Endothelial cell of hepatic sinusoid (primary cell): ENCODE results near the gene C19orf73.
"Not testable (repeated sequence)": the region's sequence is repeated elsewhere in the genome, so short reads cannot be mapped to it uniquely, and the experiment has no call there.

Experiments used
- in situ Hi-C: cut with HindIII; loops from 2 replicates; pipeline ENCODE4 v1.10.0; 2017; ENCODE audit warnings: low sequenced_read_pairs

The C19orf73 gene

GRCh38 chr19:49104229-49104864 is 14.6 kb downstream of the C19orf73 start:
- in situ Hi-C loops: no loop called here

DNA sequence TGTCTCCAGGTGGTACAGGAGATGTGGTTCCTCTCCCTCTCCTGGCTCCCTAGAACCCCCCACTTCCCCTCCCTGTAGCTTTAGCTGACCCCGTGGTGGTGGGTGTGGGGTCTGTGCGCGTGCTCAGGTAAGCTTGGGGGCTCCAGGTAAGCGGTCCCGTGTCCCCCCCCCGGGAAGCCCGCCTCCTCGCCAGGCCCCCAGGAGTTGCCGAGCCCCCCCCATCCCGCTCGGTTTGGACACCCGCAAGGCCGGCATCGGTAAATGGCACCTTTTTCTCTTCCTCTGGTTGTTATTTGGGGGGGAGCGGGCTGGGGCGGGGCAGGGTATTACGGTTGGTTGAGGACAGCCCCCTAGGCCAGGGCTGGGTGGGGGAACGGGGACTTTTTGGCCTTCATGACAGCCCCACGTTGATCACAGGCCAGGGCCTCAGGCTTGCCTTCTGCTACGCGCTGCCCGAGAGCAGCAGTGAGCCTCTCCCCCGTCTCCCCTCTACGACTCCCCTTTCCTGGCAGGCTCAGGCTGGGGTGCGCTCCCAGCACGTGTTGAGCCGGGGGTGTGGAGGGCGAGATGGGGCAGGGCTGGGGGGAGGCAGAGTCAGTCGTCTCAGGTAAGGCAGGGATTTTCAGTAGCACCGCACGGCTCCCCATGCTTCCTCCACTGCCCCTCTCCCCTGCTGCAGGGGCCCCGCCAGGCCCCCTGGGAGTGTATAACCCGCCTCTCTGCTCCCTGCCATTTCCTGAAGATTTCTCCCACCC is 15.4 kb downstream of the C19orf73 start:
- in situ Hi-C loops: no loop called here

DNA sequence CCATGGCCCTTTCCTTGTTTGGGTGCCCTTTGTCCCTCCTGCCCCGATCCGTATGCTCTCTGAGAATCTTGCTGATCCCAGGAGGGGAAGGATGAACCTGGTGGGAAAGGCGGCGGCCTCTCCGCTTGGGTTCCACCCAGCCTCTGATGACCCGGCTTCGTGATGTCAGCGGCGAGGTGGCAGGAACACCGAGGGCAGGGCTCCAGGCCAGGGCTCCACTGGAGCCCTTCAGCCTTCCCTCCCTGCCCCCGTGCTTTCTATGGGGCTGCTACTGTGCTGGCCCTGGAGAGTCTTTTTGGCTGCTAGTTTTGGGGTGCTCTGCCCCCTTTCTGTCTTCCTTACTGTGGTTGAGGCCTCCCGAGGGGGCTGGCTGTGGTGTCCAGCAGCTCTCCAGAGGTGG is 16.6 kb downstream of the C19orf73 start:
- in situ Hi-C loops: no loop called here

DNA sequence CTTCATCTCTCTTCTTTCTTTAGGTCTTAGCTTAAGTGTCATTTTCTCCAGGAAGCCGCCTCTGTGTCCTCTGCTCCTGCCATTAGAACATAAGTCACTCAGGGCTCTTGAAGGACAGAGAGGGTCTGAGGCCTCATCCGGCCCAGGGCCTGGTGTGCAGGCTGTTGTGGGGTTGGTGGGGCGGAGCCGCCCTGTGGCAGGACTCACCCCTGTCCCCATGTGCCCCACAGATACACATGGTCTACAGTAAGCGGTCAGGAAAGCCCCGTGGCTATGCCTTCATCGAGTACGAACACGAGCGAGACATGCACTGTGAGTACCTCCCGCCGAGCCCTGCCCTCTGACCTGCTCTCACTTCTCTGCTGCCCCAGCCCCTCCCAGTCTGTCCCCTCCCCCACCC is 17.8 kb downstream of the C19orf73 start:
- in situ Hi-C loops: no loop called here

DNA sequence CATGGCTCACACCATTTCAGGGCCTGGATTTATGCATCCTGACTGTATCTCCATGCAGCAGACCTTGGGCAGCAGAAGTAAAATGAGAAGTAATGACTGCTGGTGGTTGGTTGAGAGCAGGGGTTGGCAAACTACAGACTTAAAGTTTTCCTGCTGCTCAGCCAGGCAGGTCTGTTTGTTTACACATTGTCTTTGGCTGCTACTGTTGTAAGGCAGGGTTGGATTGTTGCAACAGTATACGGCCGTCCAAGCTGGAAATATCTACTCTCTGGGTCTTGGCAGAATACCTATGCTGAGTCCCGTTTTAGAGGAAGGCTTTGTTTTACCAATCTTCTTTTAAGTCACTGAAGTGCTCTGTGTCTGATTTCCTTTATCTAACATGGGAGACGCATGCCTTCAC is 20.1 kb downstream of the C19orf73 start:
- in situ Hi-C loops: no loop called here

DNA sequence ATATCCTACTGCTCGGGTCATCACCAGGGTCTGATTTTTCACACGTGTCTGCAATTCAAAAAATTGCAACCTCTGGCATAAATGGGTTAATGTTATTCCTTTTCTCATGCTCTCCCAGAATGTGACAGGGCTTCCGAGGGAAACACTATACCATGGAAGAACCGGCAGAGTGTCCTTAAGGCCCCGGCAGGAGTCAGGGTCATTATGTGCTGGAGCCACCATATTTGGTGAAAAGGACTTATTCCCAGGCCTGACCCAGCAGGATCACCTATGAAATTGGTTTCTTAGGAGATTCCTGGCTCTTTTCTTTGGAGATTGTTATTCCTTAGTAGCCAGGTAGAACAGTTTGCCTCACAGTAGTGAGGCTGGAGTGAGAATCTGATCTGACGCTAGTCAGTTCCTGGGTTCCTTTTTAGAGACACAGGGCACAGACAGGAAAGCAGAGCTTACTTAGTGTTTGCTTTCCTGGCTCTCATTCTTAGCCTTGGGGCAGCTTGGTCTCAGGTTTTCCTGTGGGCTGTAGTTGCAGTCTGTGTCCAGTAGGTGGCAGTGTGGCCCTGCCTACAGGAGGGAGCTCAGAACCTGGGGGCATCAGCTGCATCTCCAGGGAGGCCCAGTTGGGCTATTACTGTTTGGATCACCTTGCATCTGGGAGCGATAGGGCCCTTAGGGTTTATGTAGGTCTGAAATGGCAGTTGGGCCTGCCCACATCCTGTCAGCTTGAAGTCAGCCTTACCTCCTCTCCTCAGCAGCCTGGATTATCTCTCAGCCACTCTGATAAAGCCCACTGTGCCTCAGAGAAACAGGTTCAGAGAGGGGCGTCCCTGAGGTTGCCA is 21.3 kb downstream of the C19orf73 start:
- in situ Hi-C loops: no loop called here

GRCh38 chr19:49094505-49095482 is 24.1 kb downstream of the C19orf73 start:
- in situ Hi-C loops: no loop called here

DNA sequence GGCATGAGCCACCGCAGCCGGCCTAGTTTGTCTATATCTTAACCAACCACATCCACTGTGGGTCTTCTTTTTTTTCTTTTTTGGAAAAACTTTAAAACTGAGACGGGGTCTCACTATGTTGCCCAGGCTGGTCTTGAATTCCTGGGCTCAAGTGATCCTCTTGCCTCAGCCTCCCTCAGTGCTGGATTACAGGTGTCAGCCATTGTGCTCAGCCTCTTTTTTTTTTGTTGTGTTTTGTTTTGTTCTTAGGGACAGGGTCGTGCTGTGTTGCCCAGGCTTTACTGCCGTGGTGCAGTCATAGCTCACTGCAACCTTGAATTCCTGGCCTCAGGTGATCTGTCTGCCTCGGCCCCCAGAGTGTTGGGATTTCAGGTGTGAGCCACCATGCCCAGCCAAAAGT is 26.3 kb downstream of the C19orf73 start:
- in situ Hi-C loops: no loop called here

- in situ Hi-C loops: no loop called here
These were observed 27.4 kb downstream of the C19orf73 start for GRCh38 chr19:49091391-49092038.

DNA sequence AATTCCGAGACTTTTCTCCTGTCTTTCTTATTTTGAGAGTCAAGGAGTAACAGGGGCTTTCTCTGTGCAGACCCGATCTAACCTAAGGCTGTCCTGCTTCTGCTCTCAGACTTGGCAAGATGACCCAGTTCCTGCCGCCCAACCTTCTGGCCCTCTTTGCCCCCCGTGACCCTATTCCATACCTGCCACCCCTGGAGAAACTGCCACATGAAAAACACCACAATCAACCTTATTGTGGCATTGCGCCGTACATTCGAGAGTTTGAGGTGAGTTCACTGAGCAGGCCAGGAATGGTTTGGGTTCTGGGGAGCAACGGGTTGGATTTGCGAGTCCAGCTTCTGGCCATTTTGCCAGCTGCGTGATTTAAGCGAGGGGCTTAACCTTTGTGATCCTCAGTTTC is 32.6 kb downstream of the C19orf73 start:
- in situ Hi-C loops: no loop called here

DNA sequence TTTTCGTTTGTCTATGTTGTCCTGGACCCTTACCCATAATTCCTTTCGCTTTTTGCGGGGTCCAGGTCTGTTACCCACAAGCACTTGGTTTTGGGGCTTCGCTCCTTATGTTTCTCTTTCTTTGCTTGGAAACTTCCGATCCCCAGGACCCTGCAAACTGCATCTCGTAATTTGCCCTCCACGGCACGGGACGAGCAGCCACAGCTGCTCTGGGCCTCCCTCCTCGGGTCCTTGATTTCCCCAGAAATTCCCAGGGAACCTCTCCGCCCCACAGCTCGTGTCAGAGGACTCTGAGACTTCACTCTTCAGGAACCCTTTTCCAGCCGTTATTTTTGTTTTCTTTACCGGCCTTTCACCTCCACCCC is 33.1 kb downstream of the C19orf73 start:
- in situ Hi-C loops: no loop called here

- in situ Hi-C loops: no loop called here
These were observed 33.7 kb downstream of the C19orf73 start, which contains the start of gene SNRNP70 for GRCh38 chr19:49085020-49085867. SNRNP70 (plus strand) TSS chr19:49085451; CDS start chr19:49086415, 964 bp downstream.

DNA sequence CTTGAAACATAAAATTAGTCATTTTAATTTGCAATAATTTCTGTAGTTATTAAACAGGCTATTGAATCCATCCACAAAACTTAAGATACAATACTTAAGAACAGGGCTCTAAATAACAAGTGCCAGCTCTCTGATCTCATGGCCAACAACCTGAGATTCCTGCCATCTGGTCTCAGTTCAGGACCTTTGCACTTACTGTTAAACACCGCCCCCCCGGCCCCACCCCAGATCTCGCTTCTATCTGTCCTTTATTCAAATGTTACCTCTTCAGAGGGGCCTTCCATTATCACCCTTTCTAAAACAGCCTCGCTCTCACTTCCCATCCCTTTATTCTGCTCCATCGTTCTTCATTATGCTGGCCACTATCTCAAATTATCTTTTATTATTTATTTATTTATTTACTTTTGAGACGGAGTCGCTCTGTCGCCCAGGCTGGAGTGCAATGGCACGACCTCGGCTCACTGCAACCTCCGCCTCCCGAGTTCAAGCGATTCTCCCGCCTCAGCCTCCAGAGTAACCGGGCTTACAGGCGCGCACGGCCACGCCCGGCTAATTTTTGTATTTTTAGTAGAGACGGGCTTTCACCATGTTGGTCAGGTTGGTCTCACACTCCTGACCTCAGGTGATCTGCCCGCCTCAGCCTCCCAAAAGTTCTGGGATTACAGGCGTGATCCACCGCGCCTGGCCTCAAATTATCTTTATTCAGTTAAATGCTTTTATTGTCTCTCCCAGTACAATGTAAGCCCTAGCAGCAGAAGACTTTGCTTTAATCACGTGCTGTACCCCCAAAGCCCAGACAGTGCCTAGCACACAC is 34.5 kb downstream of the C19orf73 start:
- in situ Hi-C loops: loop anchor here (5.0 kb wide), 1 partner anchor 108 kb away; no protein-coding TSS in a partner anchor

GRCh38 chr19:49081273-49081672 is 37.7 kb downstream of the C19orf73 start:
- in situ Hi-C loops: loop anchor here (5.0 kb wide), 1 partner anchor 111 kb away; no protein-coding TSS in a partner anchor

- in situ Hi-C loops: loop anchor here (5.0 kb wide), 1 partner anchor 112 kb away; no protein-coding TSS in a partner anchor
These were observed 38.6 kb downstream of the C19orf73 start for GRCh38 chr19:49080392-49080791.

GRCh38 chr19:49074869-49075268 is 44.1 kb downstream of the C19orf73 start:
- in situ Hi-C loops: not testable (repeated sequence)

- in situ Hi-C loops: no loop called here
These were observed 45.2 kb downstream of the C19orf73 start for GRCh38 chr19:49073514-49074378.
